Measurements from ENCODE around the gene LYRM4.

The LYRM4 gene

DNA sequence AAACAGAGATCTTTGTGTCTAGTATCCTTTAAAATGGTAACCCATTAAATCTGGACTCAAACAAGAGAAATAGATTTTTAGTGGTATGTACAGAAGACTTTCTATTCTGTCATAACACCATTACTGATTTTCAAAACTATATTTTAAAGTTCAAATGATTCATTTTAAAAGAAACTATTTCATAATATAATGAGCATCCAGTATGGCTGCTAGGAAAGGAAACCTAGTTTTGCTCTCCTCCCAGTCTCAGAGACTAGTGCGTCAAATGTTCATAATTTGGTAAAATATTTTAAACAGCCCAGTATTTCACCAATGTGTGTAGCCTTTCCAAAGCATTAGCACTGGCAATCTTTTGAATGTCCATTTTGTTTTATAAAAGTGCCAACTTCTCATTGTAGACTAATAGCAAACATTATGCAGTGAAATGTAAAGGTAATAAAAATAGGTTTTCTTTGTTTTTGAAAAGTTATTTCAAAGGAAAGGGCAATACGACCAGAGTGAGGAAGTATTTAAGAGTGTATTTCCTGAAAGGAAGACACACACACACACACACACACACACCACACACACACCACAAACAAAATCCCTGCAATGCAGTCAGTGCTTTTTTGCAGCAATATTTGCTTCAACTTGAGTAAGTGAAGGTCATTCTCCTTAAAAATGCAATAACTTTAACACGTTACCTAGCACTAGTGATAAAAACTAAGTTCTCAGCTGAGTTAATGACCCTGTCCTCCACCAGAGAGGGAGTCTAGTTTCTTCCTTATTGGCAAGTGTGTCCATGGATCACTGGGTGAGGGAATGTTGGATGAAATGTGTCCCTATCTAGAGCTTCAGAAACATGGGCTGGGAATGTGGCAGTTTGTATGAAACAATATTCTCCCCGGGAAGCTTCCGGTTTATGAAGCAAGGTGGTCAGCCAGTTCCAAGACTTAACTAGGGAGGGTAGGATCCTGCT, 171.0 kb downstream of the LYRM4 start:
- Histone ChIP-seq H3K27ac (no peak overlapping the region), H3K4me3 (no peak overlapping the region)

DNA sequence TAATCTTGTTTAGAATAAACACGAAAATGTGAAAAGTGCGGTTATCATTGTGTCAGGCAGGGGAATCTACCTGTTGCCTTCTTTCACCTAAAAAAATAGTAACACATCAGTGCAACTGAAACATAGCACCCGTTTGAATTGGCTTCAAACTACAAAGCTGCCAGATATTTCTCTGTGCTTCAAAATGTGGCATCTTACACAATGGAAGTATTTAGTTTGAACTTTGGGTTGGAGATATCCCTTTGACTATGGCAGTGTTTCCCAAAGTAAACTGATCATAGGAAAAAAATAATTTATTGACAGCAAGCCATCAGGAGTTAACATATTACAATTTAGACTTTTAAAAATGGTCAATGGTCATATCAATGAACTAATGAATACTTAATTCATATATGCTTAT, 172.0 kb downstream of the LYRM4 start:
- H3K4me3 ChIP-seq: no peak overlapping the region
- H3K27ac ChIP-seq: no peak overlapping the region

DNA sequence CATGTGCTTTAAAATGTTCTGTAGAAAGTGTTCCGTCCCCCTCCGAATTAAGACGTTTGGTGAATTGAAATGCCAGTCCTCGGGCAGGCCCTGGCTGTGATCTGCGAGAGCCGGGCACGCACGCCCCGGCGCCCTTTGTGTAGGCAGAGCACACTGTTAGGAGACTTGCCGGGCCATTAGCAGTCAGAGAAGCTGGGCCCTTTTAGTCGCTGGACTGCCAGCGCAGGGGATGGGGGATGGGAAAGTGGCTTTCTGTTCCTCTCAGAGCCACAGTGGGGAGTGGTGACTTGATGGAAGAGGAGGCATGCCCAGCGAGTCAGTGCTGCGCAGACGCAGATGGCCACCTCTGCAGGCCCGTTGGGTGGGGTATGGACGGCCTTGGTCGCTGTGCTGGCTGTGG, 173.4 kb downstream of the LYRM4 start:
- Histone ChIP-seq H3K4me3 (no peak overlapping the region), H3K27ac (peak overlapping the region in 1 of 21 experiments; percentile 29)

DNA sequence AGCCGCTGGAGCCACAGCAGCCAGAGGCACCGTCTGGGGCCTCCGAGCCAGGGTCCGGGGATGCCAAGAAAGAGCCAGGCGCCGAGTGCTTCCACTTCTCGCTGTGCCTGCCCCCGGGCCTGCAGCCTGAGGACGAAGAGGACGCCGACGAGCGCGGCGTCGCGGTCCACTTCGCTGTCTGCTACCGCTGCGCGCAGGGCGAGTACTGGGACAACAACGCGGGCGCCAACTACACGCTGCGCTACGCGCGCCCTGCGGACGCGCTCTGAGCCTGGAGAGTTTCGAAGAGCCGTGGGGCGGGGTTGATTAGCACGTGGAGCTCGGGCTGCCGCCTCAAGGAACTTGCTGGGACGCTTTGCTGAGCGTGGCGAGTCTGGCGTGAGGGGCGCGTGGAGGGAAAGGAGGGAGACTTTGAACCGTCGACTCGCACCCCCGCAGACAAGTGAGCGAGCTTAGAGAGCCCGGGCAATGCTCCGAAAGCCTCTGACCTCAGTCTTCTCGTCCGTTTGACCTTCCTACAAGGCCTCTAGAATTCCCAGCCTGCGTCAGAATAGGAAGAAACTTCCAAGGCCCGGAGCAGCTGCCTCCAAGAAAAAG, 174.4 kb downstream of the LYRM4 start:
- Histone ChIP-seq H3K27ac (peak overlapping the region in 6 of 21 experiments; percentile 65 to 90 (median 76)), H3K4me3 (peak overlapping the region; percentile 43 to 49 (median 46))

DNA sequence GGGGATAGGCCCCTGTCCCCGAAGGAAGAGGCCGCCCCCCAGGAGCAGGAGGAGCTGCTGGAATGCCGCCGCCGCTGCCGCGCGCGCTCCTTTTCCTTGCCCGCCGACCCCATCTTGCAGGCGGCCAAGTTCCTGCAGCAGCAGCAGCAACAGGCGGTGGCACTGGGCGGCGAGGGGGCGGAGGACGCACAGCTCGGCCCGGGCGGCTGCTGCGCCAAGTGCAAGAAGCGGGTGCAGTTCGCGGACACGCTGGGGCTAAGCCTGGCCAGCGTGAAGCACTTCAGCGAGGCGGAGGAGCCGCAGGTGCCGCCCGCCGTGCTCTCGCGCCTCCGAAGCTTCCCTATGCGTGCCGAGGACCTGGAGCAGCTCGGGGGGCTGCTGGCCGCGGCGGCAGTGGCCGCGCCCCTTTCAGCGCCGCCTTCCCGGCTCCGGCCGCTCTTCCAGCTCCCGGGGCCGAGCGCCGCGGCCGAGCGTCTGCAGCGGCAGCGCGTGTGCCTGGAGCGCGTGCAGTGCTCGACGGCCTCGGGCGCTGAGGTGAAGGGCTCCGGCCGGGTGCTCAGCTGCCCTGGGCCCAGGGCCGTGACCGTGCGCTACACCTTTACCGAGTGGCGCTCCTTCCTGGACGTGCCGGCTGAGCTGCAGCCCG, 175.0 kb downstream of the LYRM4 start:
- Histone ChIP-seq H3K4me3 (peak overlapping the region; percentile 43 to 49 (median 46)), H3K27ac (peak overlapping the region in 20 of 21 experiments; percentile 10 to 90 (median 70))

DNA sequence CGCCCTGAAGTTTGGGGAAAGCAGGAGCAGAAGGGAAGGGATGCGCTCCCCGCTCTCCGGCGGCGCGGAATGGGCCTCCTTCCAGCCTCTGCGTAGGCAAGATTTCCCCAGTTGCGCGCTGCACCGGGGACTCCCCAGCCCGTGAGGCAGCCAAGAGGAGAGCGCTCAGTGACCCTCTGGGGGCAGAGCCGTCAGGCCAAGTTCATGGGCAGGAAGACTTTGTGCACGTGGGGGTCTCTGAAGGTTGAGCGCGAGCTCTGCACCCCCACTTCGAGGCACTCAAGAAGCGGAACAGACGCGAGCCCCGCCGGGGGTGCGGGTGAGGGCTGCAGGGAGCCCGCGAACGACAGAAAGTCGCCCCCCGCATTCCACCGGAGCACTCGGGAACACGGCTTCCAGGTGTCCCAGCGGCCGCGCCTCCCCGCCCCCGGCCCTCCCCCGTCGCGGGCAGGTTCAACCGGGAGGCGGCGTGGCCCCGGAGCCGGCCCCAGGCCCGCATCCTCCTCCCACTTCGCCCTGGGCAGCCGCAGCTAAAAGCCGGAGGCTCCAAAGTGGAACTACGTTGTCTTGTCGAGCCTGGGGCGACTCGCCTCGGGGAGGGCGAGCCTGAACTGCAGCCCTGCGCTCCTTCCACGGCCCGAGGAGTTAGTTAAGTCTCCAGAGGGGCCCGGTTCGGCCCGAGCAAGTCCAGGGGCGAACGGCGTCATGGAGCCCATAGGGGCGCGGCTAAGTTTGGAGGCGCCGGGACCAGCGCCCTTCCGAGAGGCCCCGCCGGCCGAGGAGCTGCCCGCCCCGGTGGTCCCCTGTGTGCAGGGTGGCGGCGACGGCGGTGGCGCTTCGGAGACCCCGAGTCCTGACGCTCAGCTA, 175.7 kb downstream of the LYRM4 start, which contains the start of gene PPP1R3G:
Gene PPP1R3G (plus strand): TSS at position 561 of the 867 bp plus-strand sequence. CDS start 145 bp downstream, at position 706.
- Histone ChIP-seq H3K4me3 (peak within 1 kb of the TSS; percentile 43 to 49 (median 46)), H3K27ac (peak within 1 kb of the TSS in 20 of 21 experiments; percentile 22 to 90 (median 70))

DNA sequence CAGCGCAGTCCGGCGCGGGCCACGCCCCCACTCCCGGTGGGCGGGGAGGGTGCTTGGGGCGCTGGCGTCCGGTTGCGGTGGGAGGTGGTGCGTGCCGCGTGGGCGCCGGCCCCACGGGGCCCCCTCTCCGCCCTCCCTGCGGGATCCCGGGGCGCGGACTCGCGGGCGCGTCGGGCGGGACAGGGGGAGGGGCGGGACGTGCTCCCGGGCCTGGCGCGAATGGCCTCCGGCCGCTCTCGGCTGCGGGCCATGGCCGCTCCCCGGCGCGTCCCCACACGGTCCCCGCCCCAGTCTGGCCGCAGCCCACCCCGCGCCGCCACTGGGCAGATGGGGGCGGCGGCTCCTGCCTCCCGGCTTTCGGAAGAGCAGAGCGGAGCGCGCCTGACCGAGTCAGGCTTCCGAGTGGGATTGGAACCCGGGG, 176.4 kb downstream of the LYRM4 start:
- Histone ChIP-seq H3K27ac (peak overlapping the region in 20 of 21 experiments; percentile 22 to 90 (median 70)), H3K4me3 (peak overlapping the region; percentile 43 to 49 (median 46))

DNA sequence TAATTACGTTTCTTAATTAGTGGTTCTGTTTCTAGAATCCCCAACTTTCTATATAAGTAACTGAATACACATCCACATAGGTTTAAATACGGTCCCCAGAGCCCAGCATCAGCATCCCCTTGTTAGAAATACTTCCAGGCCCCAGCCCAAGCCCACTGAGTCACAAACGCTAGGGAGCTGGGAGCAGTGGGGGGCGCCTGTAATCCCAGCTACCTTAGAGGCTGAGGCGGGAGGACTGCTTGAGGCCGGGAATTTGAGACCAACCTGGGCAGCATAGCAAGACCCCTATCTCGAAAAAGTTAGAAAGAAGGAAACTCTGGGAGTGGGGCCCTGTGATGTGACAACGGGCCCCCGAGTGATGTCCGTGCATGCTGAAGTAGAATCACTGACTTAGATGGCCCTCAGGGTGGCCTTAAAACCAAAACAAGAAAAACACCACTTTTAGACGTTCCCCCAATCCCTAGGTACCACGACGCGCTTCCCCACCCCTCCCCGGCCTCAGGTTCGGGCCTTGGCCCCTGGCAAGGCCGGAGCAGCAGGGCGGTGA, 176.9 kb downstream of the LYRM4 start:
- Histone ChIP-seq H3K4me3 (peak overlapping the region in 6 of 7 experiments; percentile 43 to 49 (median 45)), H3K27ac (peak overlapping the region in 16 of 21 experiments; percentile 22 to 90 (median 73))

DNA sequence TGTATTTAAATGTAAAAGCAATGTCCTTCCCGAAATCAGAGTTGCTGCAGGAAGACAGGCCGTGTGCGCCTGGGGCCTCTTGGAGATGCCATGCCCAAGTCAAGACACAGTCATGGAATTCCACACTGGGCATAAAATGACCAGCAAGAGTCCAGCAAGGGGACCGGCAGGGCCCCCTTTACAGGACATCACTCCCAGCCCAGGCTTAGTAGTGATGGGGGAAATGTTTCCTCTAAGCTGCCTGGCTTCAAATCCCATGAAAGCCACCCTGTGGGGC, 177.5 kb downstream of the LYRM4 start:
- Histone ChIP-seq H3K4me3 (no peak overlapping the region), H3K27ac (peak overlapping the region in 1 of 21 experiments; percentile 84)

DNA sequence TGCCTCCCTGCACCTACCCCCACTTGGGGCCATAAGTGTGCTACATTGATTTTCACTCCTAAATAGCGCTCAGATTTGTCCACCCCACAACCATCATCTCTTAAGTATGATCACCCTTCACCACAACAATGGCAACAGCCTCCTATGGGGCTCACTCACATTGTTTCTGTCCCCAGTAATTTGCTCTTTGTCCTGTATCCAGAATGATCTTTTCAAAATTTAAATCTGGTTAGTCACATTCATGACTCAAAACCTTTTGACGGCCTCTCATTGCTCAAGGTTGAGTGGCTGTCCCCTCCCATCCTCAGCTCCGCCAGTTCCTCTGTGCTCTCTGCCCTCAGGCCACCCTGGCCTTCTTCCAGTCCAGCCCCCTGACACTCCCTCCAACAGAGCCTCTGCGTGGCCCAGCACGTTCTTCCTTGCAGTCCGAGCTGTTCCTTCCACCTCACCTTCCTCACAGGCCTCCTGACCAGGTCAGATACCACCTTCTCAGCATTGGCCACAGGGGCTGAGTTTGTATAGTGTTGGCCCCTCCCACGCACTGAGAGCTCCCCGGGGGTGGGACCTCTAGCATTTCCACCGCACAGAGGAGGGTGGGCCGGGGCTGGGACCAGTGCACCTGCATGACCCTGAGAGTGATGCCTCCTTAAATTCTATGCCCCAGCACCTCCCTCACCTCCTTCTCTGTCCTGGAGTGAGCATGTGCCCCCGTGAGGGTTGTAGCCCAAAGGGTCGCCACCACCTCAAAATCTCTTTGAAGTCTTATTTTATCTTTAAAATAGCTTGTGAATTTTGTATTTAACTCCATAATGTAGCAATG, 178.1 kb downstream of the LYRM4 start:
- peak overlapping the region in 1 of 21 experiments; percentile 13 for H3K27ac ChIP-seq

DNA sequence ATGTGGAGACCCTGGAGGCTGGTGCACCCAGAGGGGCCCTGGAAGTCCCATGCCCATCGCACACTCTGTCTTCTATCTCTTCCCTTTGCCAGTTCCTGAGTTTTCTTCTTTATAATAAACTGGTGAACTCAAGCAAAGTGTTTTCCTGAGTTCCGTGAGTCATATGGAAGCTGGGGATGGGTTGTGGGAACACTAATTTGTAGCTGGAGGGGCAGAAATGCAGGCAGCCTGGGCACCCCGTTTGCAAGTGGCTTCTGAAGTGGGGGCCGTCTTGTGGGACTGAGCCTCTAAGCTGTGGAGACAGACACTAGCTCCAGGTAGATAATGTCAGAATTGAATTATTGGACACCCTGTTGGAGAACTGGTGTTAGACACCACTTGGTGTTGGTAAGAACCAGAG, 178.8 kb downstream of the LYRM4 start:
- H3K4me3 ChIP-seq: no peak overlapping the region
- peak overlapping the region in 1 of 21 experiments; percentile 13 for H3K27ac ChIP-seq

More for the DNA sequence above, 178.1 kb downstream of the LYRM4 start:
- H3K4me3 ChIP-seq: no peak overlapping the region

DNA sequence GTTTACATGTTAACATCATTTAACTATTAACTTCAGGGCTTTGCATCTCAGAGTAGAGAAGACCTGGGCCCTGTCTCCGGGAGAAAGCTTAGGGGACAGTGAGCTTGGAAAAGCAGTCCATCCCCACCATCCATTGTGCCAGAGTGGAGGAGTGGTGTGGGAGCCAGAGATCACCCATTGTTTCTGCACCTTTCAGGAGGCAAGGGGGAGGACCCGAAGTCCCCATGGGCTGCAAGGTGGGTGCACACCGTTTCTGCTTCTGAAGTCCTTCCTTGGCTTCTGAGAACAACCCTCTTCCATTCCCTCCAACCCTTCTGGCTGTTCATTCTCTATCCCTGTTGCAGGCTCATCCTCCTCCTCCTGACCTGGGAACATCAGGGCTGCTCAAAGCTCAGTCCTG, 179.6 kb downstream of the LYRM4 start:
- H3K27ac ChIP-seq: no peak overlapping the region

DNA sequence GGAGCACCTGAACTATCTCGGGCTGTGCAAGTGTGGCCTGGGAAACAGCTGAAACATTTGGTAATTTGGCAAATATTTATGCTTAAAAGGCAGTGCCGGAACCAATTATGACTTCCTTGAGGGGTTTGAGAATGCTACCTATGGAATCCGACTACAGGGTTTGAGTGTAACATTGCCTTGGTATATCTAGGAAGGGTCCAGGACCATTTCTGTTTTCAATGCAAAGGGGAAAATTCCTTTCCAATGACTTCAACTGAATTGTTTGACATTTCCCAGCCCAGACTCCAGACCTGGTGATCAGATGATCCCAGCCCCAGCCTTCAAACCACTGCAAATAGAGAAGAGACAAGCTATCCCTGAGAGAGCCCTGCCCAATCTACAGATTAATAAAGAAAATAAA, 180.2 kb downstream of the LYRM4 start:
- Histone ChIP-seq H3K4me3 (no peak overlapping the region), H3K27ac (no peak overlapping the region)

More for the DNA sequence above, 179.6 kb downstream of the LYRM4 start:
- no peak overlapping the region for H3K4me3 ChIP-seq

DNA sequence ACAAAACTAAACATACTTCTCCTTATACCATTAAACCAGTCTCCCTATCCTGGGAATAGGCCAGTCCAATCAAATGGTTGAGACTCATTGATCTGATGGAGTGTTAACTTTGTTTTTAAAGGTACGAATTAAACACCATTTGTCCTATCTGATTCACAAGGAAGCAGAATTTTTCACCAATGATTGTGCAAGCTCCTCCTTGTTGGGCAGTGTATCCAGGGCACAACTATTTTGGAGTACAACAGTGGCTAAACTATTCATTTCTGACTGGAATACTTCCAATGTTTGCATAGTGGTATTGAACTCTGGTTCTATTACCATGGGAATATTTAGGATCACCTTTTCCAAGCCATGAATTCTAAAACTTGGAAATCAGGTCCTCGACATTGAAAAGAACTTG, 181.1 kb downstream of the LYRM4 start:
- Histone ChIP-seq H3K27ac (no peak overlapping the region), H3K4me3 (no peak overlapping the region)

DNA sequence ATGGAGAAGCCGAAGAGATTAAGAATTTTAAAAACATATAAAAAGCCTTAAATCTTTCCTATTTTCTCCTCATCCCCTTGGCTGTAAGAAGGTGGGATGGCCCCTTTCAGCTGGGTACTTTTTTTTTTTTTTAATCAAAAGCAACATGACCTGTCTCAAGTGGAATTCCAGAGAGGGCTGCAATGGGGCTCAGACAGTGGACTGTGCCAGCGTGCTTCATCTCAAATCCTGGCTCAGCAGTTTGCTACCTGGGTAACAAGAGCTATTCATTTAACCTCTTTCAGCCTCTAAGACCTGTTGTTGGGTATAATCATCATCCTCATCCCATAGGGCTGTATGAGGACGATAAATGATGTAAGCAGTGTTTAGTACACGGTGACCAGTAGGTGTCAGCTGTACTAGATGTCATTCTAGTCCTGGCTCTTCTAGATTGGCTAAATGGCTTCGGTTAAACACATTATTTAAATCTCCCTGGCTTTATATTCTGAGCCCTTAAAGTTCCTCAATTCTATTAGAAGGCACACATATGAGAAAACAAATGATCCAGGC, 182.6 kb downstream of the LYRM4 start:
- no peak overlapping the region for H3K27ac ChIP-seq
- H3K4me3 ChIP-seq: no peak overlapping the region

DNA sequence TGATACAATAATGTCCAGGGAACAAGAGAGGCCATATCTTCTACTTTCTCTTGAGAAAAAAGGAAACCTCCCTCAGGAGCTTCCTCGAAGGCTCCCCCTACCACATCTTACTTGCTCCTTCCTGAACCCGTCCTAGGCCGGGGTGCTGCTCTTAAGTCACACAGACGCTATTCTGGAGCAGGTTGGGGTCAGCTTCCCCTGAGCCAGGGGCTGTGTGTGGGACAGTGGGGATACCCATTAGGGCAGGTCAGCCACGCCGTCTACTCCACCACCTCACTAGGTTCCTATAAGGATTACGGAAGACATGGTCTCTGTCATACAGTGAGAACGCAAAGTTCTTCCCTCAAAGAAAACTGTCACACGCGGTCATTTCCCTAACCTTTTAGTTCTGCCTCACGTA, 183.8 kb downstream of the LYRM4 start:
- H3K27ac ChIP-seq: no peak overlapping the region

DNA sequence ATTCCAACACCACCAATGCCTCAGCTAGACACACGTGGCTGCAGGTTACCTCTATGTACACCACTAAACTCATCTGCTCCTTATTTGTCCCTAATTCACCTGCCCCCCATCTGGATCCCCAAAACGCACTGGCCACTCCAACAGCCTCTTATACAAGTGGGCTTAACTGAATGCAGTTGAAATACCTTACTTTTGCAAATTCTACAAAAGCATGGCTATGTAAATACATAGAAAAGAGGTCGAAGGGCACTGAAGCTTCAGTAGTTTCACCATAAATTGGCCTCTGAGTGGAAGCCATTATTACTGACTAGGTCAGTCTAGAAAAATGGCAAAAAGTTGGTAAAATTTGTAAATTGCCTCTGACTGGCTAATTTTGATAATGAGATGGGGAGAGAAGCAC, 186.8 kb downstream of the LYRM4 start:
- no peak overlapping the region for H3K27ac ChIP-seq
- no peak overlapping the region for H3K4me3 ChIP-seq

More for the DNA sequence above, 183.8 kb downstream of the LYRM4 start:
- no peak overlapping the region for H3K4me3 ChIP-seq

DNA sequence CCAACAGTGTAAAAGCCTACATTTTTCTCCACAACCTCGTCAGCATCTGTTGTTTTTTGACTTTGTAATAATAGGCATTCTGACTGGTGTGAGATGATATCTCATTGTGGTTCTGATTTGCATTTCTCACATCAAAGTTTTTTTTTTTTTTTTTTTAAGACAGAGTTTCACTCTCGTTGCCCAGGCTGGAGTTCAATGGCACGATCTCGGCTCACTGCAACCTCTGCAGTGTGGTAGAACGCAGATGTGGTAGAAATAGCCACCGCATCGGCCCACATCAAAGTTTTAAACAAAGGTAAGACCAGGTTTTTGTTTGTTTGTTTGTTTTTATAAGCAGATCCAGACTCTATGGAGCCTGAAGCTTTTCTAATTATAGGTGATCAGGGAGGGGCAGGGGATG, 188.3 kb downstream of the LYRM4 start:
- no peak overlapping the region for H3K27ac ChIP-seq
- H3K4me3 ChIP-seq: no peak overlapping the region
